K562 (cell line): ENCODE measurements around the gene NEK5. TPM values are rescaled to one million over a fixed set of nuclear protein-coding genes. Genes with fewer than 3 reads are reported as not detected.

ENCODE experiments used
- BCL6 ChIP-seq: fragments of 250-450 bp; sonication (Bioruptor Pico); IDR thresholded peaks from 2 replicates; pipeline ENCODE4 v1.4.0; 2020
- CREM ChIP-seq: IDR thresholded peaks from 2 replicates; pipeline ENCODE4 v1.6.1; 2014; ENCODE audit warnings: antibody characterized with exemption, low read depth
- DDX20 ChIP-seq: fragments of 450-650 bp; IDR thresholded peaks from 2 replicates; pipeline ENCODE4 v1.6.1; 2016; ENCODE audit warnings: missing genetic modification characterization, low read depth, mild to moderate bottlenecking, missing compliant biosample characterization, moderate library complexity
- HDAC8 ChIP-seq: fragments of 450-650 bp; IDR thresholded peaks from 2 replicates; pipeline ENCODE4 v1.6.1; 2016; ENCODE audit warnings: mild to moderate bottlenecking, missing genetic modification characterization, moderate library complexity, missing compliant biosample characterization
- HNRNPL ChIP-seq: fragments of 200-400 bp; formaldehyde crosslinking; IDR thresholded peaks from 2 replicates; pipeline ENCODE4 v1.6.1; 2017; ENCODE audit warnings: low read depth, mild to moderate bottlenecking, low read length
- KAT7 ChIP-seq: sonication (generic); formaldehyde crosslinking; IDR thresholded peaks from 2 replicates; pipeline ENCODE4 v1.8.0; 2022; ENCODE audit warnings: missing genetic modification reagents, mild to moderate bottlenecking, borderline replicate concordance
- SIRT6 ChIP-seq: IDR thresholded peaks from one replicate; pipeline ENCODE4 v1.6.1; 2012; ENCODE audit warnings: low read depth, mild to moderate bottlenecking, control low read depth, inconsistent platforms, low read length, moderate library complexity
- SUPT5H ChIP-seq: fragments of 450-650 bp; IDR thresholded peaks from 2 replicates; pipeline ENCODE4 v1.6.1; 2016
- ZFP30 ChIP-seq: fragments of 250-450 bp; sonication (Bioruptor Pico); IDR thresholded peaks from 2 replicates; pipeline ENCODE4 v1.8.0; 2022; ENCODE audit warnings: moderate library complexity, mild to moderate bottlenecking, inconsistent platforms, borderline replicate concordance
- ZNF699 ChIP-seq: fragments of 250-450 bp; sonication (Bioruptor Pico); IDR thresholded peaks from 2 replicates; pipeline ENCODE4 v1.8.0; 2021; ENCODE audit warnings: mild to moderate bottlenecking, moderate library complexity; ENCODE audit not compliant: insufficient replicate concordance
- polyA plus RNA-seq, 8 experiments: library from polyadenylated mRNA; depleted of rRNA in 4 of 8; stranded (reverse) in 5 of 8; unstranded in 3 of 8; fragments of >200 nt; fragmentation: Nextera tagmentation in 2 of 8; fragmentation: Illumina TruSeq in 1 of 8; extraction: Ambion mirVana in 2 of 8; extraction: Trizol in 1 of 8; gene quantifications; 2 replicates each; pipeline versions ENCODE4 v1.2.1 to v1.2.3, GENCODE V29; 2011 to 2014; ENCODE audit warnings: inconsistent platforms in 1 of 8, missing spikeins in 1 of 8
- total RNA-seq, 7 experiments: library from RNA; depleted of rRNA in 6 of 7; stranded (reverse); fragments of >200 nt in 6 of 7; fragmentation: Illumina TruSeq in 2 of 7; extraction: Trizol in 2 of 7; gene quantifications; 2 replicates each; pipeline versions ENCODE4 v1.2.1 to v1.2.3, GENCODE V29; 2011 to 2021; ENCODE audit warnings: low replicate concordance in 1 of 7
- TF ChIP-seq, protein P1 (sequence below): fragments of 450-650 bp; formaldehyde crosslinking; IDR thresholded peaks from 2 replicates; pipeline ENCODE4 v1.4.0; 2020; ENCODE audit warnings: mild to moderate bottlenecking
- TF ChIP-seq, protein P2 (sequence below): fragments of 250-450 bp; sonication (Bioruptor Pico); IDR thresholded peaks from 2 replicates; pipeline ENCODE4 v1.5.0; 2020; ENCODE audit warnings: mild to moderate bottlenecking
- TF ChIP-seq, protein P3 (sequence below): fragments of 450-650 bp; IDR thresholded peaks from 2 replicates; pipeline ENCODE4 v1.6.1; 2016; ENCODE audit warnings: mild to moderate bottlenecking, moderate library complexity

Gene NEK5
- total and polyA plus RNA-seq, 9 of the 15 experiments (the other 6 are each of a cell fraction or from before 2014, with no cell fraction given) = 0.09 to 0.44 (median 0.33) TPM

DNA sequence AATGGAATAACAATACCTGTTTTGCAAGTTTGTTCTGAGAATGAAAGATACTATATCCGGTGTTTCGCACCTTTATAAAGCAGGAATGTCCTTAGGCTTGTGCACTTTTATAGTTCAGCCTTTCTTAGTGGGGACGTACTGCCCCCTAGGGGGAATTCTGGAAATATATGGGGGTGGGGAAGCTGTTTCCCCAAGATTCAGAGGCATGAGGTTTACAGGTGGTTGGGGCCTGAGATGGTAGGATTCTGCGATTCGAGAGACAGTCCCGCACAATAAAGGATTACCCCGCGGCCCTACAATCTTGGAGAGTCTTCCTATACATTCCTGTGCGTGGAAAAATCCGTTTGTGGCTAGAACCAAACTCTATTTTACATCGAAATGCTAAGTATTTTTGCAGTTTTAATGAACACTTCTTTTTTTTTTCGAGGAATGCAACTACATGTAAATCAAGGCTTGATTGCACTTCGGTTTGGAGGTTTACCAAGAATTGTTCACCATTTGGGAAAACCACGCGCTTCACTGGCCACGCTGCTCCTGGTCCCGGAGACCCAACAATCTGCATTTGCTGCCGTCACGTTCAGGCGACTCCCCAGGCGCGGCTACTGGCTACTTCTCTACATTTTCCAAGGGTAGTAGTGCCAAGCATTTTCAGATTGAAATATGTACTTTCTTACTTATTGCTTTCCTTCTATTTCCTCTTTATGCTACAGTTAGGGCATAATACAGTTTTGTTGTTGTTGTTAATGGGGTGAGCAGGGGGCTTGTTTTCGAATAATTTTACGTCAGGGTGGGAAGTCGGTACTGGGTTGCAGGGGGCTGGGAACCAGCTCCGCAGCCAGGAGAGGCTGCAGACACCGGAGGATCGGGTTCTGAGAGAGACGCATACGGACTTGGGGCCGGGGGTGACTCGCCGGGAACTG is 830 bp downstream of the NEK5 start (continued):
- TF ChIP-seq SUPT5H (no peak), SIRT6 (no peak), CREM (0 out of 2 replicates have a peak, but pooled peaks have one; percentile 22), HNRNPL (no peak), ZNF699 (CRISPR knock-in tag) (no peak), ZFP30 (CRISPR knock-in tag) (no peak), BCL6 (CRISPR knock-in tag) (no peak), KAT7 (CRISPR knock-in tag) (no peak), DDX20 (no peak), HDAC8 (tag) (no peak)
- TF ChIP-seq, protein P1, sequence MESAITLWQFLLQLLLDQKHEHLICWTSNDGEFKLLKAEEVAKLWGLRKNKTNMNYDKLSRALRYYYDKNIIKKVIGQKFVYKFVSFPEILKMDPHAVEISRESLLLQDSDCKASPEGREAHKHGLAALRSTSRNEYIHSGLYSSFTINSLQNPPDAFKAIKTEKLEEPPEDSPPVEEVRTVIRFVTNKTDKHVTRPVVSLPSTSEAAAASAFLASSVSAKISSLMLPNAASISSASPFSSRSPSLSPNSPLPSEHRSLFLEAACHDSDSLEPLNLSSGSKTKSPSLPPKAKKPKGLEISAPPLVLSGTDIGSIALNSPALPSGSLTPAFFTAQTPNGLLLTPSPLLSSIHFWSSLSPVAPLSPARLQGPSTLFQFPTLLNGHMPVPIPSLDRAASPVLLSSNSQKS (CRISPR knock-in tag) = no peak
- TF ChIP-seq, protein P2, sequence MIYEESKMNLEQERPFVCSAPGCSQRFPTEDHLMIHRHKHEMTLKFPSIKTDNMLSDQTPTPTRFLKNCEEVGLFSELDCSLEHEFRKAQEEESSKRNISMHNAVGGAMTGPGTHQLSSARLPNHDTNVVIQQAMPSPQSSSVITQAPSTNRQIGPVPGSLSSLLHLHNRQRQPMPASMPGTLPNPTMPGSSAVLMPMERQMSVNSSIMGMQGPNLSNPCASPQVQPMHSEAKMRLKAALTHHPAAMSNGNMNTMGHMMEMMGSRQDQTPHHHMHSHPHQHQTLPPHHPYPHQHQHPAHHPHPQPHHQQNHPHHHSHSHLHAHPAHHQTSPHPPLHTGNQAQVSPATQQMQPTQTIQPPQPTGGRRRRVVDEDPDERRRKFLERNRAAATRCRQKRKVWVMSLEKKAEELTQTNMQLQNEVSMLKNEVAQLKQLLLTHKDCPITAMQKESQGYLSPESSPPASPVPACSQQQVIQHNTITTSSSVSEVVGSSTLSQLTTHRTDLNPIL (CRISPR knock-in tag) = no peak
- TF ChIP-seq, protein P3, sequence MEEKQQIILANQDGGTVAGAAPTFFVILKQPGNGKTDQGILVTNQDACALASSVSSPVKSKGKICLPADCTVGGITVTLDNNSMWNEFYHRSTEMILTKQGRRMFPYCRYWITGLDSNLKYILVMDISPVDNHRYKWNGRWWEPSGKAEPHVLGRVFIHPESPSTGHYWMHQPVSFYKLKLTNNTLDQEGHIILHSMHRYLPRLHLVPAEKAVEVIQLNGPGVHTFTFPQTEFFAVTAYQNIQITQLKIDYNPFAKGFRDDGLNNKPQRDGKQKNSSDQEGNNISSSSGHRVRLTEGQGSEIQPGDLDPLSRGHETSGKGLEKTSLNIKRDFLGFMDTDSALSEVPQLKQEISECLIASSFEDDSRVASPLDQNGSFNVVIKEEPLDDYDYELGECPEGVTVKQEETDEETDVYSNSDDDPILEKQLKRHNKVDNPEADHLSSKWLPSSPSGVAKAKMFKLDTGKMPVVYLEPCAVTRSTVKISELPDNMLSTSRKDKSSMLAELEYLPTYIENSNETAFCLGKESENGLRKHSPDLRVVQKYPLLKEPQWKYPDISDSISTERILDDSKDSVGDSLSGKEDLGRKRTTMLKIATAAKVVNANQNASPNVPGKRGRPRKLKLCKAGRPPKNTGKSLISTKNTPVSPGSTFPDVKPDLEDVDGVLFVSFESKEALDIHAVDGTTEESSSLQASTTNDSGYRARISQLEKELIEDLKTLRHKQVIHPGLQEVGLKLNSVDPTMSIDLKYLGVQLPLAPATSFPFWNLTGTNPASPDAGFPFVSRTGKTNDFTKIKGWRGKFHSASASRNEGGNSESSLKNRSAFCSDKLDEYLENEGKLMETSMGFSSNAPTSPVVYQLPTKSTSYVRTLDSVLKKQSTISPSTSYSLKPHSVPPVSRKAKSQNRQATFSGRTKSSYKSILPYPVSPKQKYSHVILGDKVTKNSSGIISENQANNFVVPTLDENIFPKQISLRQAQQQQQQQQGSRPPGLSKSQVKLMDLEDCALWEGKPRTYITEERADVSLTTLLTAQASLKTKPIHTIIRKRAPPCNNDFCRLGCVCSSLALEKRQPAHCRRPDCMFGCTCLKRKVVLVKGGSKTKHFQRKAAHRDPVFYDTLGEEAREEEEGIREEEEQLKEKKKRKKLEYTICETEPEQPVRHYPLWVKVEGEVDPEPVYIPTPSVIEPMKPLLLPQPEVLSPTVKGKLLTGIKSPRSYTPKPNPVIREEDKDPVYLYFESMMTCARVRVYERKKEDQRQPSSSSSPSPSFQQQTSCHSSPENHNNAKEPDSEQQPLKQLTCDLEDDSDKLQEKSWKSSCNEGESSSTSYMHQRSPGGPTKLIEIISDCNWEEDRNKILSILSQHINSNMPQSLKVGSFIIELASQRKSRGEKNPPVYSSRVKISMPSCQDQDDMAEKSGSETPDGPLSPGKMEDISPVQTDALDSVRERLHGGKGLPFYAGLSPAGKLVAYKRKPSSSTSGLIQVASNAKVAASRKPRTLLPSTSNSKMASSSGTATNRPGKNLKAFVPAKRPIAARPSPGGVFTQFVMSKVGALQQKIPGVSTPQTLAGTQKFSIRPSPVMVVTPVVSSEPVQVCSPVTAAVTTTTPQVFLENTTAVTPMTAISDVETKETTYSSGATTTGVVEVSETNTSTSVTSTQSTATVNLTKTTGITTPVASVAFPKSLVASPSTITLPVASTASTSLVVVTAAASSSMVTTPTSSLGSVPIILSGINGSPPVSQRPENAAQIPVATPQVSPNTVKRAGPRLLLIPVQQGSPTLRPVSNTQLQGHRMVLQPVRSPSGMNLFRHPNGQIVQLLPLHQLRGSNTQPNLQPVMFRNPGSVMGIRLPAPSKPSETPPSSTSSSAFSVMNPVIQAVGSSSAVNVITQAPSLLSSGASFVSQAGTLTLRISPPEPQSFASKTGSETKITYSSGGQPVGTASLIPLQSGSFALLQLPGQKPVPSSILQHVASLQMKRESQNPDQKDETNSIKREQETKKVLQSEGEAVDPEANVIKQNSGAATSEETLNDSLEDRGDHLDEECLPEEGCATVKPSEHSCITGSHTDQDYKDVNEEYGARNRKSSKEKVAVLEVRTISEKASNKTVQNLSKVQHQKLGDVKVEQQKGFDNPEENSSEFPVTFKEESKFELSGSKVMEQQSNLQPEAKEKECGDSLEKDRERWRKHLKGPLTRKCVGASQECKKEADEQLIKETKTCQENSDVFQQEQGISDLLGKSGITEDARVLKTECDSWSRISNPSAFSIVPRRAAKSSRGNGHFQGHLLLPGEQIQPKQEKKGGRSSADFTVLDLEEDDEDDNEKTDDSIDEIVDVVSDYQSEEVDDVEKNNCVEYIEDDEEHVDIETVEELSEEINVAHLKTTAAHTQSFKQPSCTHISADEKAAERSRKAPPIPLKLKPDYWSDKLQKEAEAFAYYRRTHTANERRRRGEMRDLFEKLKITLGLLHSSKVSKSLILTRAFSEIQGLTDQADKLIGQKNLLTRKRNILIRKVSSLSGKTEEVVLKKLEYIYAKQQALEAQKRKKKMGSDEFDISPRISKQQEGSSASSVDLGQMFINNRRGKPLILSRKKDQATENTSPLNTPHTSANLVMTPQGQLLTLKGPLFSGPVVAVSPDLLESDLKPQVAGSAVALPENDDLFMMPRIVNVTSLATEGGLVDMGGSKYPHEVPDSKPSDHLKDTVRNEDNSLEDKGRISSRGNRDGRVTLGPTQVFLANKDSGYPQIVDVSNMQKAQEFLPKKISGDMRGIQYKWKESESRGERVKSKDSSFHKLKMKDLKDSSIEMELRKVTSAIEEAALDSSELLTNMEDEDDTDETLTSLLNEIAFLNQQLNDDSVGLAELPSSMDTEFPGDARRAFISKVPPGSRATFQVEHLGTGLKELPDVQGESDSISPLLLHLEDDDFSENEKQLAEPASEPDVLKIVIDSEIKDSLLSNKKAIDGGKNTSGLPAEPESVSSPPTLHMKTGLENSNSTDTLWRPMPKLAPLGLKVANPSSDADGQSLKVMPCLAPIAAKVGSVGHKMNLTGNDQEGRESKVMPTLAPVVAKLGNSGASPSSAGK = peak; percentile 55
